ENCODE data around the gene MGAT3. TPM values are rescaled to one million over a fixed set of nuclear protein-coding genes. Genes with fewer than 3 reads are reported as not detected.

Gene MGAT3
- polyA plus RNA-seq, 6 donors from 2014 or later: 0.11 to 2.8 (median 0.45) TPM; not detected in 1

DNA sequence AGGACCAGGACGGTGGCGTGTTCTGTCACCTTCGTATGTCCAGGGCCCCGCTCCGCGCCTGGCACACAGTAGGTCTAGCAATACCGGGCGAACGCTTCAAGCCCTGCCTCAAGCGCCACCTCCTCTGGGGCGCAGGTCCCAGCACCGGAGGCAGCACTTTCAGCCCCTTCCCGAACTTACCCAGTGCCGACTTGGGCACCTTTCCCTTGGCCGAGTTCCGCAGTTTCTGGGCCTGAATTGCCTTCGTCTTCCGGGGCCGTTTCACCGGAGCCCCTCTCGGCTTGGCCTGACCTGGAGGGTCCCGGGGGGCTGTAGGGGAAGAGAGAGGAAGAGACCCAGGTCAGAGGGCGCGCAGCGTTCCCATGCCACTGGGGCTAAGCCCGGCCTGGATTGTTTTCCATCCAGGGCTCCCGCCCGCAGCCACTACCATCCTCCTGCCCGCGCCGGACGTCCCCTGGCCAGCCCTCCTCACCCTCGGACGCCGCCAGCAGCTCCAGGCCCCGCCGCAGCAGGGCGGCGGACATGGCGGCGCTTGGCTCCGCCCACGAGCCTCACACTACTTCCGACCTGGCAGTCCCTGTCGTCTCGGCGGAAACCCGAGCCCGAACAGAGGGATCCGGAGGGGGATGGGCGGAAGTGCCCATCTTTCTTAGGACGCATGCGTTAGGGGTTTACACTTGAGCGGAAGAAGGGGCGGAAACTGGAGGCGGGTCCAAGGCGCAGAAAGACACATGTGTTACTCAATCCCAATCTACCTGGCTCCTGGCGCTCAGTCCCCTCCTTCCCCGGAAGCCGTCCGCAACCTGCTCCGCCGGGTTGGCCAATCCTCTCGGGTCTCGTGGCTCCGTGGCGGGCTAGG, 75.6 kb downstream of the MGAT3 start, which contains the start of gene RPS19BP1:
RPS19BP1 (minus strand) TSS at position 534 of the 859 bp plus-strand sequence; CDS start at position 524, 10 bp downstream.
- peaks cover 41 to 62% (median 52%) of the 10 kb centered on the region in 3 donors for H3K4me1 Mint-ChIP-seq
- DNase-seq (peak; percentile 99), ATAC-seq (ENCODE audit: low read depth in 2 of 2) (peak; percentile 83 to 85)
- H3K4me3 Mint-ChIP-seq: peak within 1 kb of the TSS; percentile 92 to 98 (median 96)
- H3K36me3 Mint-ChIP-seq: no peaks in the 10 kb centered on the region
- peak within 1 kb of the TSS; percentile 94 to 98 (median 97) for H3K27ac Mint-ChIP-seq
- H3K9me3 Mint-ChIP-seq: no peaks in the 10 kb centered on the region
- H3K27me3 Mint-ChIP-seq: no peaks in the 10 kb centered on the region

GRCh38 chr22:39534092-39534506, 77.3 kb downstream of the MGAT3 start:
- Mint-ChIP-seq H3K9me3 (no peaks in the 10 kb centered on the region), H3K27me3 (no peaks in the 10 kb centered on the region), H3K36me3 (no peaks in the 10 kb centered on the region), H3K27ac (peak overlapping the region in 2 of 6 donors; percentile 53 to 56), H3K4me3 (peak overlapping the region in 1 of 8 donors; percentile 16), H3K4me1 (peaks cover 27 to 45% (median 35%) of the 10 kb centered on the region in 3 donors)
- ATAC-seq (ENCODE audit: low read depth in 2 of 2) (no peak), DNase-seq (no peak)

DNA sequence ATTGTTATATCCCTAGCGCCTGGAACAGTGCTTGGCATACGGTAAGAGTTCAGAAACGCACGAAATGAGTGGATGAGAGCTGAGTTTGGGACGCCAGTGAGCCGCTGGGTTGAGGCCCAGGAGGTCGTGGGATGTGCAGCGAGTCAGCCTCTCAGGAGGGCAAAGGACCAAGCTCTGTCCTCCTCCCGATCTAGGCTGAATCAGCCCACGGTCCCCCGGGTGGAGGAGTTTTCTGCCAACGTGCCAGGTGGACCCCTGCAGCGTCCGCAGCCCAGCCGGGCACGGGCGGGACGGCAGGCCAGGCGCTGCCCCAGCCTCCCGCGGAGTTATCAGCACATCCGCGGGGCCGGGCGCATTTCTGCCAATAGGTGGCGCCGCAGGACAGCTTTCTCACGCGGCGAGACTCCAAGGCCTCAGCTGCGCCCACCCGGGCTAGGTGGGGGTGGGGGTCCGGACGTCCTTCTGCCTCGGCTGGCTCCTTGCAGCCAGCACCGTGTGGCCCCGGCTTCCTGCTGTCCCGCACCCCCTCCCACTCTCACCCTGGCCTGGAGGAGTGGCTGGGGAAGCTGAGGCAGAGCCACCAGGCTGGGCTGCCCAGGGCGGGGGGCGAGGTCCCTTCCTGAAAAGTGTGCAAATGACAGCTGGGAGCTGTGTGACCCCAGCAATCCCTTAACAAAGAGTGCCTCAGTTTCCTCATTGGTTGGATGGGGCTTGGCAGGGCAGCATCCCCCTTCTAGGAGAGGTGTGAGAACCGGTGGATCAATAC, 78.0 kb downstream of the MGAT3 start:
- Mint-ChIP-seq H3K9me3 (no peaks in the 10 kb centered on the region), H3K4me1 (peaks cover 24 to 38% (median 29%) of the 10 kb centered on the region in 3 donors), H3K36me3 (no peaks in the 10 kb centered on the region), H3K27ac (peak overlapping the region in 1 of 6 donors; percentile 53), H3K4me3 (peak overlapping the region in 1 of 8 donors; percentile 16), H3K27me3 (no peaks in the 10 kb centered on the region)
- ATAC-seq (ENCODE audit: low read depth in 2 of 2) (peak; percentile 15 to 20), DNase-seq (peak; percentile 74)

DNA sequence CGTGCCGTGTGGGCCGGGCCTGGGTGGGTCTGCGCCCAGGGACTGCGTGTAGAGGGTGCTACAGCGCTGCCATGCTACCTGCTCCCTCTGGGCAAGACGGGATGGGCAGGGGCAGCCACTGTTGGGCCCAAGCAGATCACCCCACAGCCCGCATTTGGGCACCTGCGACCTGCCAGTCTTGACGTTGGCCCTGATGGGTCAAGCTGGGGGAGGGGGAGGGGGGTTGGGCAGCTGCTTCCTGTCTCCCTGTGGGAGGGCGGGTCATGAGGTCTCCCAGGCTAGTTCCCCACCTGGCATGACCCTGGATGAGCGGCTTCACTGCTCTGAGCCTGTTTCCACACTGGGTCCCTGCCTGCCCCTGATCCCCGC, 78.5 kb downstream of the MGAT3 start:
- Mint-ChIP-seq H3K4me3 (no peak overlapping the region), H3K27ac (peak overlapping the region in 1 of 6 donors; percentile 33), H3K4me1 (peaks cover 19 to 33% (median 23%) of the 10 kb centered on the region in 3 donors), H3K9me3 (no peaks in the 10 kb centered on the region), H3K36me3 (no peaks in the 10 kb centered on the region), H3K27me3 (peaks cover 0 to 3% (median 3%) of the 10 kb centered on the region in 3 donors)
- ATAC-seq (ENCODE audit: low read depth in 2 of 2) (no peak), DNase-seq (no peak)

DNA sequence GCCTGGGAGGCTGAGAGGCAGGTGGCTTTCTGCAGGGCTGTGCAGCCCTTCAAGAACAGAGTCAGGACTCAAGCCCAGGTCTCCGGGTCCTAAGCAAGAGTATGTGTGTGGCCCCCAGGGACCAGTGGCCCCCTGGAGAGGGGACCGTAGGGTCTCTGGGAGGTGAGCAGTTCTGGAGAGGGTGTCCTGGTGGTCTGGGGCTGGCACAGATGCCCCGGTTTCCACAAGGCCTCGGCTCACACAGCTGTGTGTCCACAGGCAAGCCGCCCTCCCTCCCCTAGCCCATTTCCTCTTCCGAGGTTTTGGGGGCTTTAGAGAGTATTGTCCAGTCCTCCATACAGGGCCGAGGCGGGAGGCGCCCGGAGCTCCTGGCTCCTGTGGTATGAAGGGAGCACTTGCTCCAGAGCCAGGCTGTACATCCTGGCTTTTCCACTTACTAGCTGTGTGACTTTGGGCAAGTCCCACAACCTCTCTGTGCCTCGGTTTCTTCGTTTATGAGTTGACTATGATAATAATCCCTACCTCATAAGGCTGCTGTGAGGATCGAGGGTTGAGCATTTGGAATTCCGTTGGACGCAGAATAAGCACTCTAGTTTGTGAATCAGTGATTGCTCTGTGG, 79.1 kb downstream of the MGAT3 start:
- DNase-seq (no peak), ATAC-seq (ENCODE audit: low read depth in 2 of 2) (no peak)
- H3K27ac Mint-ChIP-seq: no peak overlapping the region
- peaks cover 15 to 27% (median 17%) of the 10 kb centered on the region in 3 donors for H3K4me1 Mint-ChIP-seq
- H3K9me3 Mint-ChIP-seq: no peaks in the 10 kb centered on the region
- no peak overlapping the region for H3K4me3 Mint-ChIP-seq
- H3K27me3 Mint-ChIP-seq: peaks cover 0 to 6% (median 6%) of the 10 kb centered on the region in 3 donors
- H3K36me3 Mint-ChIP-seq: no peaks in the 10 kb centered on the region

- Mint-ChIP-seq H3K36me3 (no peaks in the 10 kb centered on the region), H3K27ac (no peak overlapping the region), H3K9me3 (no peaks in the 10 kb centered on the region), H3K4me1 (peaks cover 8 to 19% (median 9%) of the 10 kb centered on the region in 3 donors), H3K4me3 (no peak overlapping the region), H3K27me3 (peaks cover 0 to 6% (median 6%) of the 10 kb centered on the region in 3 donors)
- no peak for ATAC-seq (ENCODE audit: low read depth in 2 of 2)
- DNase-seq: no peak
Measured at GRCh38 chr22:39536711-39537110, 79.9 kb downstream of the MGAT3 start.

GRCh38 chr22:39537975-39538374, 81.2 kb downstream of the MGAT3 start:
- DNase-seq (no peak), ATAC-seq (ENCODE audit: low read depth in 2 of 2) (no peak)
- Mint-ChIP-seq H3K27ac (no peak overlapping the region), H3K9me3 (no peaks in the 10 kb centered on the region), H3K36me3 (no peaks in the 10 kb centered on the region), H3K4me3 (no peak overlapping the region), H3K4me1 (peaks cover 2 to 8% (median 4%) of the 10 kb centered on the region in 3 donors), H3K27me3 (peaks cover 0 to 16% (median 9%) of the 10 kb centered on the region in 3 donors)

Other genes with a start within 250 kb of the MGAT3 start
- not detected for gene PDGFB, start 212.0 kb upstream of the MGAT3 start, polyA plus RNA-seq (ENCODE audit: low read depth in 6 of 6)
- gene RPL3, start 137.4 kb upstream of the MGAT3 start, polyA plus RNA-seq (ENCODE audit: low read depth in 6 of 6): 1,000 to 10,000 TPM; 2,656 to 3,743 (median 2,840) TPM
- 10 to 100 TPM in 1 of 6 donors, 1 to 10 TPM in 5; 2.6 to 11.9 (median 4.6) TPM for gene SYNGR1, start 107.0 kb upstream of the MGAT3 start, polyA plus RNA-seq (ENCODE audit: low read depth in 6 of 6)
- 1 to 10 TPM; 1.7 to 5.0 (median 3.2) TPM for gene TAB1, start 57.2 kb upstream of the MGAT3 start, polyA plus RNA-seq (ENCODE audit: low read depth in 6 of 6)
- 10 to 100 TPM in 5 of 6 donors, 1 to 10 TPM in 1; 8.7 to 29.8 (median 19.2) TPM for gene MIEF1, start 45.3 kb downstream of the MGAT3 start, polyA plus RNA-seq (ENCODE audit: low read depth in 6 of 6)
- 100 to 1,000 TPM in 2 of 6 donors, 10 to 100 TPM in 4; 74.9 to 159 (median 98.9) TPM for gene ATF4, start 63.5 kb downstream of the MGAT3 start, polyA plus RNA-seq (ENCODE audit: low read depth in 6 of 6)
- gene RPS19BP1, start 75.7 kb downstream of the MGAT3 start, polyA plus RNA-seq (ENCODE audit: low read depth in 6 of 6): 100 to 1,000 TPM in 1 of 6 donors, 10 to 100 TPM in 5; 73.8 to 114 (median 93.2) TPM
- not detected for gene CACNA1I, start 113.7 kb downstream of the MGAT3 start, polyA plus RNA-seq (ENCODE audit: low read depth in 6 of 6)

Measured in naive B cell (primary cell).